ENCODE results near the gene LRCH1.

GRCh38 chr13:46615888-46616531, 63.0 kb downstream of the LRCH1 start:
- TF ChIP-seq CTCF (IDR thresholded peaks at IDR 0.05; ENCODE audit: low read depth, low read length, missing input control) = peak; percentile 1
- no peak for TF ChIP-seq TAF1 (conservative IDR thresholded peaks at IDR 0.05)
- TF ChIP-seq RXRA (IDR thresholded peaks at IDR 0.05) = no peak
- no peak for TF ChIP-seq YY1 (IDR thresholded peaks at IDR 0.05)
